IMR-90 (cell line): ENCODE measurements around the gene RRAGD. TPM values are rescaled to one million over a fixed set of nuclear protein-coding genes. Genes with fewer than 3 reads are reported as not detected.

Experiments used
- ATAC-seq: fragments of 200-7000 bp; cut with Tn5 transposase; 2 replicates; pipeline ENCODE4 v1.9.1; 2020; ENCODE audit warnings: low read depth, mild to moderate bottlenecking, moderate library complexity
- BruUV-seq: library from RNA; stranded (reverse); fragments of 400-500 nt; replicated peaks from 2 replicates; lab custom pipeline; 2021; lab: Mats Ljungman, UMichigan
- CTCF ChIA-PET: fragments of 300-600 bp; formaldehyde crosslinking; extraction: SDS; loops from one replicate; lab custom pipeline; 2021; ENCODE audit warnings: antibody characterized with exemption; lab: Yijun Ruan, JAX
- POLR2A ChIA-PET: fragments of 300-600 bp; sonication (Branson Sonifier 250); formaldehyde crosslinking; loops from one replicate; lab custom pipeline; 2022; ENCODE audit warnings: antibody characterized with exemption; ENCODE audit not compliant: unreplicated experiment; lab: Charles Lee
- DNase-seq: peaks from one replicate; pipeline ENCODE4 v3.0.0; 2013
- H2AFZ ChIP-seq: replicated peaks from 2 replicates; pipeline ENCODE3; 2013; ENCODE audit warnings: low read length, mild to moderate bottlenecking; ENCODE audit not compliant: poor library complexity
- H2AK5ac ChIP-seq: 2 replicates; pipeline ENCODE4 v1.6.1; 2013; ENCODE audit warnings: low read depth, low read length, inconsistent platforms
- H2AK9ac ChIP-seq: replicated peaks from 2 replicates; pipeline ENCODE3; 2013; ENCODE audit warnings: mild to moderate bottlenecking, low read depth, low read length, moderate library complexity; ENCODE audit not compliant: poor library complexity
- H2BK120ac ChIP-seq: 2 replicates; pipeline ENCODE4 v1.6.1; 2013; ENCODE audit warnings: low read depth, low read length, inconsistent platforms
- H2BK15ac ChIP-seq: 3 replicates; pipeline ENCODE4 v1.6.1; 2013; ENCODE audit warnings: low read depth, low read length, inconsistent platforms
- H2BK20ac ChIP-seq: 2 replicates; pipeline ENCODE4 v1.6.1; 2013; ENCODE audit warnings: low read depth, mild to moderate bottlenecking, inconsistent platforms, low read length, moderate library complexity
- H2BK5ac ChIP-seq: 2 replicates; pipeline ENCODE4 v1.6.1; 2013; ENCODE audit warnings: mild to moderate bottlenecking, low read depth, low read length, inconsistent platforms; ENCODE audit not compliant: poor library complexity, severe bottlenecking
- H3K14ac ChIP-seq: replicated peaks from 2 replicates; pipeline ENCODE4 v1.6.1; 2013; ENCODE audit warnings: low read depth, low read length, inconsistent platforms
- H3K18ac ChIP-seq: 2 replicates; pipeline ENCODE4 v1.6.1; 2013; ENCODE audit warnings: low read depth, low read length, control low read depth
- H3K23ac ChIP-seq: 2 replicates; pipeline ENCODE4 v1.6.1; 2013; ENCODE audit warnings: low read depth, low read length, inconsistent platforms
- H3K27ac ChIP-seq: 2 replicates; pipeline ENCODE4 v1.5.1; 2013; ENCODE audit warnings: mild to moderate bottlenecking, control low read depth, low read length; ENCODE audit not compliant: insufficient read depth
- H3K27me3 ChIP-seq: 2 replicates; pipeline ENCODE4 v1.6.1; 2013; ENCODE audit warnings: low read length; ENCODE audit not compliant: control insufficient read depth, insufficient read depth
- H3K36me3 ChIP-seq: 2 replicates; pipeline ENCODE4 v1.6.1; 2013; ENCODE audit warnings: low read length, mixed read lengths; ENCODE audit not compliant: control insufficient read depth, insufficient read depth
- H3K4ac ChIP-seq: 2 replicates; pipeline ENCODE4 v1.6.1; 2013; ENCODE audit warnings: low read depth, low read length, inconsistent platforms
- H3K4me1 ChIP-seq: 2 replicates; pipeline ENCODE4 v1.6.1; 2013; ENCODE audit warnings: low read length, mixed read lengths; ENCODE audit not compliant: control insufficient read depth, insufficient read depth
- H3K4me2 ChIP-seq: 2 replicates; pipeline ENCODE4 v1.6.1; 2013; ENCODE audit warnings: low read depth, mild to moderate bottlenecking, control low read depth, low read length, moderate library complexity
- H3K4me3 ChIP-seq: 2 replicates; pipeline ENCODE4 v1.5.1; 2013; ENCODE audit warnings: low read depth, mild to moderate bottlenecking, control low read depth, low read length, moderate library complexity; ENCODE audit not compliant: insufficient read depth
- H3K56ac ChIP-seq: 2 replicates; pipeline ENCODE4 v1.6.1; 2013; ENCODE audit warnings: low read length, inconsistent platforms; ENCODE audit not compliant: insufficient read depth; ENCODE audit errors: extremely low read depth
- H3K79me1 ChIP-seq, 2 experiments: 2 replicates each; pipeline ENCODE4 v1.6.1; 2013; ENCODE audit warnings: low read length in 2 of 2, inconsistent platforms in 1 of 2, low read depth in 1 of 2
- H3K9ac ChIP-seq: 2 replicates; pipeline ENCODE4 v1.6.1; 2013; ENCODE audit warnings: low read depth, low read length, control low read depth
- H3K9me1 ChIP-seq: 2 replicates; pipeline ENCODE4 v1.6.1; 2013; ENCODE audit warnings: low read length, inconsistent platforms; ENCODE audit not compliant: insufficient read depth
- H3K9me3 ChIP-seq: 2 replicates; pipeline ENCODE4 v1.6.1; 2013; ENCODE audit warnings: low read length; ENCODE audit not compliant: control insufficient read depth, insufficient read depth
- H4K20me1 ChIP-seq: 2 replicates; pipeline ENCODE4 v1.6.1; 2013; ENCODE audit warnings: low read length, inconsistent platforms; ENCODE audit not compliant: insufficient read depth
- H4K5ac ChIP-seq: 2 replicates; pipeline ENCODE4 v1.6.1; 2013; ENCODE audit warnings: mild to moderate bottlenecking, low read depth, low read length, control low read depth
- H4K8ac ChIP-seq, 2 experiments: 2 replicates each; pipeline ENCODE4 v1.6.1; 2013; ENCODE audit warnings: low read depth in 2 of 2, low read length in 2 of 2, control low read depth in 1 of 2, inconsistent platforms in 1 of 2
- H4K91ac ChIP-seq: 2 replicates; pipeline ENCODE4 v1.6.1; 2013; ENCODE audit warnings: low read depth, low read length, inconsistent platforms; ENCODE audit not compliant: insufficient read depth
- BHLHE40 ChIP-seq: fragments of 150-350 bp; IDR thresholded peaks from 2 replicates; pipeline ENCODE4 v1.6.1; 2016; ENCODE audit warnings: mild to moderate bottlenecking, low read depth, low read length
- CHD1 ChIP-seq: IDR thresholded peaks from 2 replicates; pipeline ENCODE4 v1.6.1; 2012; ENCODE audit warnings: low read depth, low read length, improper control_type of control experiment
- MAFK ChIP-seq: IDR thresholded peaks from 2 replicates; pipeline ENCODE4 v1.6.1; 2012; ENCODE audit warnings: low read depth, low read length, improper control_type of control experiment
- MAZ ChIP-seq: IDR thresholded peaks from 2 replicates; pipeline ENCODE4 v1.6.1; 2012; ENCODE audit warnings: low read depth, mild to moderate bottlenecking, low read length, improper control_type of control experiment, moderate library complexity, borderline replicate concordance
- POLR2A ChIP-seq: IDR thresholded peaks from 2 replicates; pipeline ENCODE4 v1.6.1; 2012; ENCODE audit warnings: mild to moderate bottlenecking, low read depth, low read length
- WGBS, 2 experiments: methylation state at CpG; one replicate each; pipeline versions ENCODE4 v1.1.5 to v1.1.7; 2013; ENCODE audit warnings: missing lambda C conversion rate in 2 of 2; ENCODE audit not compliant: insufficient read length in 1 of 2; ENCODE audit errors: extremely low coverage in 2 of 2; 5-methylcytosine and 5-hydroxymethylcytosine counted together
- dilution Hi-C: fragments of 300-500 bp; cut with HindIII; formaldehyde crosslinking; loops from one replicate; pipeline ENCODE4 v1.14.3; 2018; ENCODE audit warnings: low sequenced_read_pairs; ENCODE audit not compliant: unreplicated experiment
- in situ Hi-C: fragments of 300-500 bp; cut with MboI; formaldehyde crosslinking; loops from 3 replicates; pipeline ENCODE4 v1.14.3; 2019; ENCODE audit warnings: low sequenced_read_pairs, inconsistent platforms, mixed read lengths
- intact Hi-C: fragments of 100-400 bp; cut with micrococcal nuclease; formaldehyde crosslinking; loops from 2 replicates; pipeline ENCODE4 v1.10.0; 2022
- polyA plus RNA-seq, 3 experiments: library from polyadenylated mRNA; depleted of rRNA; stranded (reverse); fragments of >200 nt; gene quantifications; 2 replicates each; pipeline ENCODE4 v1.2.3, GENCODE V29; 2012; ENCODE audit warnings: low replicate concordance in 1 of 3
- total RNA-seq: library from RNA; depleted of rRNA; stranded (reverse); fragments of >200 nt; gene quantifications from 2 replicates; pipeline ENCODE4 v1.2.3, GENCODE V29; 2012
- TF ChIP-seq, protein P1 (sequence below): conservative IDR thresholded peaks from 2 replicates; pipeline ENCODE4 v1.5.1; 2012; ENCODE audit warnings: mild to moderate bottlenecking, low read depth, low read length, improper control_type of control experiment
- TF ChIP-seq, protein P2 (sequence below): fragments of 150-350 bp; IDR thresholded peaks from 2 replicates; pipeline ENCODE4 v1.6.1; 2016; ENCODE audit warnings: low read depth, mild to moderate bottlenecking, low read length, moderate library complexity, borderline replicate concordance

The RRAGD gene
- total and polyA plus RNA-seq, 2 of the 4 experiments (the other 2 are of a cell fraction), result not detected

DNA sequence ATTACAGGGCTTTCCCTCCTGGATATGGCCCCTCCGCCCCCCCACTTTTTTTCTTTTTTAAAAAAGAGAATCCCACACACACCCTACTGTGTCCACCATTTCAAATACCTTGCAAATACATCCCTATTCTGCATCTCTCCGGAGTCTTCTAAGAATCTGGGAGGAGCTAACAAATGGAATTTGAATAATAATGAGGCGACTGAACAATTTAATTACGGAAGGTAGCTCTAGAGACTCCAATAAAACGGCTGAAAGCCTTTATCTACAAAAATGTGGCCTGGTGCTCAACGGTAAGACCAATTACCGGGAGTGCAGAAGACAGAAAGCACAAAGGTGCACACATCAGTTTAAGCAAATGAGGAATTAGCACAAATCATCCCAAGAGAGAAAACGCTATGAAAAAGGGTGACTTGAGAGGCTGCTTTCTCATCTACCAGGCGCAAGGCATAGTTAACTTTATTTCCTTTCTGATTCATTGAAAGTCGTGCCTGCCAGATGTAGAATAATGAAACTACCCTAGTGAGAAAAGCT, 1.8 kb downstream of the RRAGD start:
- Histone ChIP-seq H4K8ac (no peak overlapping the region), H3K27me3 (peaks cover 67% of the 10 kb centered on the region), H2AK9ac (no peak overlapping the region), H3K4me3 (no peak overlapping the region), H2BK20ac (no peak overlapping the region), H4K91ac (no peak overlapping the region), H2AFZ (no peak overlapping the region), H3K79me1 (no peaks in the 10 kb centered on the region), H3K4me2 (no peak overlapping the region), H4K5ac (no peak overlapping the region), H3K36me3 (no peaks in the 10 kb centered on the region), H3K4ac (no peak overlapping the region), H2BK15ac (no peak overlapping the region), H2BK120ac (no peak overlapping the region), H2BK5ac (no peak overlapping the region), H3K18ac (no peak overlapping the region), H3K27ac (no peak overlapping the region), H3K23ac (no peak overlapping the region), H3K56ac (no peak overlapping the region), H3K9me1 (no peaks in the 10 kb centered on the region), H4K20me1 (no peaks in the 10 kb centered on the region), H3K14ac (no peak overlapping the region), H3K4me1 (no peaks in the 10 kb centered on the region), H3K9me3 (no peaks in the 10 kb centered on the region), H3K9ac (no peak overlapping the region), H2AK5ac (no peak overlapping the region)
- no CpG with 5 or more reads among the region's 10 CpGs for WGBS, 2 experiments
- TF ChIP-seq MAZ (no peak), BHLHE40 (no peak), POLR2A (no peak), CHD1 (no peak), MAFK (no peak)
- TF ChIP-seq, protein P1, sequence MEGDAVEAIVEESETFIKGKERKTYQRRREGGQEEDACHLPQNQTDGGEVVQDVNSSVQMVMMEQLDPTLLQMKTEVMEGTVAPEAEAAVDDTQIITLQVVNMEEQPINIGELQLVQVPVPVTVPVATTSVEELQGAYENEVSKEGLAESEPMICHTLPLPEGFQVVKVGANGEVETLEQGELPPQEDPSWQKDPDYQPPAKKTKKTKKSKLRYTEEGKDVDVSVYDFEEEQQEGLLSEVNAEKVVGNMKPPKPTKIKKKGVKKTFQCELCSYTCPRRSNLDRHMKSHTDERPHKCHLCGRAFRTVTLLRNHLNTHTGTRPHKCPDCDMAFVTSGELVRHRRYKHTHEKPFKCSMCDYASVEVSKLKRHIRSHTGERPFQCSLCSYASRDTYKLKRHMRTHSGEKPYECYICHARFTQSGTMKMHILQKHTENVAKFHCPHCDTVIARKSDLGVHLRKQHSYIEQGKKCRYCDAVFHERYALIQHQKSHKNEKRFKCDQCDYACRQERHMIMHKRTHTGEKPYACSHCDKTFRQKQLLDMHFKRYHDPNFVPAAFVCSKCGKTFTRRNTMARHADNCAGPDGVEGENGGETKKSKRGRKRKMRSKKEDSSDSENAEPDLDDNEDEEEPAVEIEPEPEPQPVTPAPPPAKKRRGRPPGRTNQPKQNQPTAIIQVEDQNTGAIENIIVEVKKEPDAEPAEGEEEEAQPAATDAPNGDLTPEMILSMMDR, result no peak
- TF ChIP-seq, protein P2, sequence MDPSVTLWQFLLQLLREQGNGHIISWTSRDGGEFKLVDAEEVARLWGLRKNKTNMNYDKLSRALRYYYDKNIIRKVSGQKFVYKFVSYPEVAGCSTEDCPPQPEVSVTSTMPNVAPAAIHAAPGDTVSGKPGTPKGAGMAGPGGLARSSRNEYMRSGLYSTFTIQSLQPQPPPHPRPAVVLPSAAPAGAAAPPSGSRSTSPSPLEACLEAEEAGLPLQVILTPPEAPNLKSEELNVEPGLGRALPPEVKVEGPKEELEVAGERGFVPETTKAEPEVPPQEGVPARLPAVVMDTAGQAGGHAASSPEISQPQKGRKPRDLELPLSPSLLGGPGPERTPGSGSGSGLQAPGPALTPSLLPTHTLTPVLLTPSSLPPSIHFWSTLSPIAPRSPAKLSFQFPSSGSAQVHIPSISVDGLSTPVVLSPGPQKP, result no peak
- BruUV-seq, result no TSS peak
- intact Hi-C loops (no loop called here), dilution Hi-C loops (no loop called here), in situ Hi-C loops (no loop called here)
- CTCF ChIA-PET, result no interaction called here
- ATAC-seq (no peak), DNase-seq (no peak)
- POLR2A ChIA-PET, result no interaction called here
